Breast epithelium (tissue), 4 donors: ENCODE data around the gene SRSF2. TPM values are rescaled to one million over a fixed set of nuclear protein-coding genes. Genes with fewer than 3 reads are reported as not detected.
A peak's percentile ranks its signal among the peaks of the same experiment; 100 is the strongest.

Experiments
- DNase-seq, 2 donors: peaks; one replicate each; pipeline ENCODE4 v3.0.0-alpha.2; 2019; ENCODE audit warnings: low spot score in 2 of 2
- H3K27ac ChIP-seq, 2 donors: fragments of 200-600 bp; sonication (generic) in 1 of 2; one replicate each; pipeline ENCODE4 v1.5.1; 2016 to 2019; ENCODE audit warnings: mild to moderate bottlenecking in 1 of 2
- H3K27me3 ChIP-seq, 2 donors: fragments of 200-600 bp; sonication (generic) in 1 of 2; one replicate each; pipeline versions ENCODE4 v1.5.1 to v1.6.0; 2017 to 2019; ENCODE audit warnings: control low read depth in 1 of 2, mild to moderate bottlenecking in 1 of 2
- H3K36me3 ChIP-seq: fragments of 200-600 bp; one replicate; pipeline ENCODE4 v1.5.1; 2019
- H3K4me1 ChIP-seq, 2 donors: fragments of 200-600 bp; sonication (generic); one replicate each; pipeline ENCODE4 v1.5.1; 2016 to 2019; ENCODE audit warnings: control low read depth in 1 of 2
- H3K4me3 ChIP-seq, 3 donors: fragments of 200-600 bp; sonication (generic); 1 replicate in 2 of 3; 2 replicates in 1 of 3; pipeline ENCODE4 v1.5.1; 2016 to 2019; ENCODE audit warnings: mild to moderate bottlenecking in 3 of 3, moderate library complexity in 2 of 3
- H3K9me3 ChIP-seq, 2 donors: fragments of 200-600 bp; sonication (generic) in 1 of 2; one replicate each; pipeline ENCODE4 v1.5.1; 2016 to 2019; ENCODE audit warnings: control low read depth in 1 of 2
- CTCF ChIP-seq, 3 donors: fragments of 450-650 bp; IDR thresholded peaks; one replicate each; pipeline ENCODE4 v1.5.1; 2016 to 2017; ENCODE audit warnings: antibody characterized with exemption in 3 of 3, mild to moderate bottlenecking in 3 of 3, moderate library complexity in 3 of 3
- POLR2A ChIP-seq: fragments of 450-650 bp; IDR thresholded peaks from one replicate; pipeline ENCODE4 v1.6.1; 2016; ENCODE audit warnings: antibody characterized with exemption, mild to moderate bottlenecking, moderate library complexity
- POLR2AphosphoS5 ChIP-seq, 3 donors: sonication (generic); formaldehyde crosslinking; IDR thresholded peaks; one replicate each; pipeline ENCODE4 v1.6.1; 2017; ENCODE audit warnings: antibody characterized with exemption in 3 of 3
- intact Hi-C: fragments of 100-400 bp; cut with DNase I; formaldehyde crosslinking; loops from one replicate; pipeline ENCODE4 v1.15.1; 2023; ENCODE audit warnings: low total_unique reads
- total RNA-seq, 3 donors: library from RNA; depleted of rRNA; stranded (reverse); fragments of >200 nt; gene quantifications; one replicate each; pipeline ENCODE4 v1.1.0, GENCODE V29; 2016

SRSF2 gene
- total RNA-seq, 3 donors from 2014 or later, result 143 to 247 (median 244) TPM

GRCh38 chr17:76753061-76753961 lies 16.2 kb upstream of the SRSF2 start:
- TF ChIP-seq CTCF (IDR thresholded peaks at IDR 0.05) (no peak), POLR2AphosphoS5 (IDR thresholded peaks at IDR 0.05) (no peak), POLR2A (no peak)
- no peak for DNase-seq

GRCh38 chr17:76752006-76752405 lies 14.9 kb upstream of the SRSF2 start:
- Histone ChIP-seq H3K36me3 (no peaks in the 10 kb centered on the region), H3K9me3 (no peaks in the 10 kb centered on the region), H3K27me3 (no peaks in the 10 kb centered on the region), H3K4me1 (no peaks in the 10 kb centered on the region), H3K4me3 (no peak overlapping the region), H3K27ac (peak overlapping the region in 1 of 2 donors; percentile 16)
- no peak for TF ChIP-seq POLR2AphosphoS5 (IDR thresholded peaks at IDR 0.05)
- TF ChIP-seq CTCF (IDR thresholded peaks at IDR 0.05), result no peak
- TF ChIP-seq POLR2A, result no peak
- DNase-seq, result no peak
- intact Hi-C loops, result no loop called here

More at GRCh38 chr17:76753061-76753961, 16.2 kb upstream of the SRSF2 start:
- peak overlapping the region in 2 of 3 donors; percentile 21 to 51 for H3K4me3 ChIP-seq
- H3K27ac ChIP-seq, result peak overlapping the region; percentile 35 to 38
- no peaks in the 10 kb centered on the region for H3K9me3 ChIP-seq
- H3K36me3 ChIP-seq, result no peaks in the 10 kb centered on the region
- H3K4me1 ChIP-seq, result no peaks in the 10 kb centered on the region
- H3K27me3 ChIP-seq, result no peaks in the 10 kb centered on the region
- intact Hi-C loops, result no loop called here

- TF ChIP-seq POLR2AphosphoS5 (IDR thresholded peaks at IDR 0.05) (no peak), CTCF (IDR thresholded peaks at IDR 0.05) (no peak), POLR2A (no peak)
- Histone ChIP-seq H3K4me3 (no peak overlapping the region), H3K4me1 (no peaks in the 10 kb centered on the region), H3K9me3 (no peaks in the 10 kb centered on the region), H3K36me3 (no peaks in the 10 kb centered on the region), H3K27me3 (no peaks in the 10 kb centered on the region), H3K27ac (peak overlapping the region in 1 of 2 donors; percentile 16)
- no peak for DNase-seq
- intact Hi-C loops, result no loop called here
These were observed 14.4 kb upstream of the SRSF2 start for GRCh38 chr17:76751416-76751993.

- no peak overlapping the region for H3K27ac ChIP-seq
- no peaks in the 10 kb centered on the region for H3K4me1 ChIP-seq
- intact Hi-C loops, result no loop called here
- no peaks in the 10 kb centered on the region for H3K36me3 ChIP-seq
- DNase-seq, result no peak
- no peak overlapping the region for H3K4me3 ChIP-seq
- H3K9me3 ChIP-seq, result no peaks in the 10 kb centered on the region
- H3K27me3 ChIP-seq, result no peaks in the 10 kb centered on the region
- no peak for TF ChIP-seq POLR2A
- no peak for TF ChIP-seq POLR2AphosphoS5 (IDR thresholded peaks at IDR 0.05)
- TF ChIP-seq CTCF (IDR thresholded peaks at IDR 0.05), result no peak
These were observed 11.5 kb upstream of the SRSF2 start for GRCh38 chr17:76748657-76749056.
